Nucleus accumbens (tissue), 56 donors: ENCODE data around the gene TLX2.
"Not testable (repeated sequence)": the region's sequence is repeated elsewhere in the genome, so short reads cannot be mapped to it uniquely, and the experiment has no call there.

Experiments
- DNase-seq, 56 donors: peaks; one replicate each; lab custom pipeline; 2025; lab: John Stamatoyannopoulos, UW

Gene TLX2

GRCh38 chr2:74552914-74553811, 38.9 kb downstream of the TLX2 start:
- peak in 6 of 56 donors; percentile 16 to 32 (median 24) for DNase-seq

- DNase-seq, result peak in 51 of 56 donors; percentile 16 to 83 (median 55)
Observed at GRCh38 chr2:74553892-74554819, 39.9 kb downstream of the TLX2 start, which contains the start of the genes DOK1 and LOXL3. DOK1 (plus strand) TSS chr2:74554720; CDS start chr2:74554755, 35 bp downstream. LOXL3 (minus strand) TSS chr2:74553942; CDS start chr2:74552634, 1,308 bp downstream.

GRCh38 chr2:74554820-74555531, 40.7 kb downstream of the TLX2 start:
- peak in 1 of 56 donors; percentile 45 for DNase-seq

- DNase-seq, result peak in 2 of 56 donors; percentile 17 to 29
Observed at GRCh38 chr2:74555610-74556103, 41.4 kb downstream of the TLX2 start.

- no peak for DNase-seq
Observed at GRCh38 chr2:74556159-74556558, 41.9 kb downstream of the TLX2 start.

- DNase-seq, result no peak
Observed at GRCh38 chr2:74556831-74557370, 42.7 kb downstream of the TLX2 start.

GRCh38 chr2:74558284-74559230, 44.3 kb downstream of the TLX2 start:
- no peak for DNase-seq

- no peak for DNase-seq
Observed at GRCh38 chr2:74559912-74560311, 45.7 kb downstream of the TLX2 start.

GRCh38 chr2:74560591-74560990, 46.3 kb downstream of the TLX2 start:
- DNase-seq, result no peak

- not testable (repeated sequence) for DNase-seq
Observed at GRCh38 chr2:74561022-74561421, 46.8 kb downstream of the TLX2 start.

- no peak for DNase-seq
Observed at GRCh38 chr2:74562126-74562775, 48.0 kb downstream of the TLX2 start.

GRCh38 chr2:74564222-74564621, 50.0 kb downstream of the TLX2 start:
- no peak for DNase-seq

GRCh38 chr2:74566076-74566753, 52.0 kb downstream of the TLX2 start:
- DNase-seq, result no peak

GRCh38 chr2:74566754-74567085, 52.5 kb downstream of the TLX2 start:
- DNase-seq, result no peak
